ENCODE results near the gene SCNN1B.

SCNN1B gene

DNA sequence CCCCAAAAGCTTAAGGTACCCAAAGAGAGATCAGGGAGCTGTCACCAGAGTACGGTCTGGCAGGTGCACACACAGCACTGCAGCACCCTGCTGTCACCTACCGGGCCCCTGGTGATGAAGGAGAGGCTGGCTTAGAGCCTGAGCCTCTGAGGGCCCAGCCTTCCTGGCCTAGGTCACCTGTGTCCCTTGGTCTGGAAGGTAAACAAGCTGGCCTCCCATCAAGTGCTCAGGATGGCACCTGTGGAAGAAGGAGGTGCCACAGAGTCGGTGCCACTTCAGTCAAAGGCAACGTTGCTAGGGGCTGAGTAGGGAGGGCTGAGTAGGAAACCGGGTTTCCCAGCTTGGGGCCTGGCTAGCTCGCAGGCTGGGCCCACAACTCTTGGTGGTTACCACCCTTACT lies 80.2 kb downstream of the SCNN1B start:
- Histone ChIP-seq H2AFZ (no peak overlapping the region), H3K79me2 (no peaks in the 10 kb centered on the region), H3K4me2 (ENCODE audit: low read length) (no peak overlapping the region), H3K9ac (no peak overlapping the region), H3K36me3 (ENCODE audit: control insufficient read depth, insufficient read depth, low read length) (no peaks in the 10 kb centered on the region), H3K4me1 (peaks cover 3% of the 10 kb centered on the region), H3K4me3 (ENCODE audit: low read depth, low read length) (no peak overlapping the region), H3K9me3 (ENCODE audit: control insufficient read depth, low read length) (no peaks in the 10 kb centered on the region), H3K27ac (no peak overlapping the region), H3K27me3 (ENCODE audit: control insufficient read depth, insufficient read depth, low read length) (no peaks in the 10 kb centered on the region)
- TF ChIP-seq, protein P1, sequence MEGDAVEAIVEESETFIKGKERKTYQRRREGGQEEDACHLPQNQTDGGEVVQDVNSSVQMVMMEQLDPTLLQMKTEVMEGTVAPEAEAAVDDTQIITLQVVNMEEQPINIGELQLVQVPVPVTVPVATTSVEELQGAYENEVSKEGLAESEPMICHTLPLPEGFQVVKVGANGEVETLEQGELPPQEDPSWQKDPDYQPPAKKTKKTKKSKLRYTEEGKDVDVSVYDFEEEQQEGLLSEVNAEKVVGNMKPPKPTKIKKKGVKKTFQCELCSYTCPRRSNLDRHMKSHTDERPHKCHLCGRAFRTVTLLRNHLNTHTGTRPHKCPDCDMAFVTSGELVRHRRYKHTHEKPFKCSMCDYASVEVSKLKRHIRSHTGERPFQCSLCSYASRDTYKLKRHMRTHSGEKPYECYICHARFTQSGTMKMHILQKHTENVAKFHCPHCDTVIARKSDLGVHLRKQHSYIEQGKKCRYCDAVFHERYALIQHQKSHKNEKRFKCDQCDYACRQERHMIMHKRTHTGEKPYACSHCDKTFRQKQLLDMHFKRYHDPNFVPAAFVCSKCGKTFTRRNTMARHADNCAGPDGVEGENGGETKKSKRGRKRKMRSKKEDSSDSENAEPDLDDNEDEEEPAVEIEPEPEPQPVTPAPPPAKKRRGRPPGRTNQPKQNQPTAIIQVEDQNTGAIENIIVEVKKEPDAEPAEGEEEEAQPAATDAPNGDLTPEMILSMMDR (IDR thresholded peaks at IDR 0.05), result no peak

DNA sequence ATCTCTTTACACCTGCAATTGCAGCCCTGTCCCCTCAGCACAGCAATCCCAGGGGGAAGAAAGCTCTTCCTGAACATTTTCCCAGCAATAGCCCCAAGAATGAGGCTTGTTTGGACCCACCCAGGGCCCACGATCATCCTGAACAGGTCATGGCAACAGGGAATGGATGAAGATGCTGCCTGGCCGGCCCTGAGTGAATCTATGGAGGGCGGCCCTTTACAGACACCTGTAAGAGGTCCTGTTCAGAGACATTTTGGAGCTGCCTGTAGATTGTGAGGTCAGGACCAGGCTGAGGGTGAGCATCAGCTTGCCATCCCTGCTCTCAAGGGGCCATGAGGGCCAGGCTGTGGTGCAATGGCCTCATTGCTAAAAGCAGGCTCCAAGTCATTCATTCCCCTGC lies 81.8 kb downstream of the SCNN1B start:
- TF ChIP-seq, protein P1 (IDR thresholded peaks at IDR 0.05), result no peak
- Histone ChIP-seq H3K4me1 (peaks cover 3% of the 10 kb centered on the region), H3K79me2 (no peaks in the 10 kb centered on the region), H3K27ac (no peak overlapping the region), H3K36me3 (ENCODE audit: control insufficient read depth, insufficient read depth, low read length) (no peaks in the 10 kb centered on the region), H3K9ac (no peak overlapping the region), H3K9me3 (ENCODE audit: control insufficient read depth, low read length) (no peaks in the 10 kb centered on the region), H3K27me3 (ENCODE audit: control insufficient read depth, insufficient read depth, low read length) (no peaks in the 10 kb centered on the region), H3K4me3 (ENCODE audit: low read depth, low read length) (no peak overlapping the region), H3K4me2 (ENCODE audit: low read length) (no peak overlapping the region), H2AFZ (no peak overlapping the region)

DNA sequence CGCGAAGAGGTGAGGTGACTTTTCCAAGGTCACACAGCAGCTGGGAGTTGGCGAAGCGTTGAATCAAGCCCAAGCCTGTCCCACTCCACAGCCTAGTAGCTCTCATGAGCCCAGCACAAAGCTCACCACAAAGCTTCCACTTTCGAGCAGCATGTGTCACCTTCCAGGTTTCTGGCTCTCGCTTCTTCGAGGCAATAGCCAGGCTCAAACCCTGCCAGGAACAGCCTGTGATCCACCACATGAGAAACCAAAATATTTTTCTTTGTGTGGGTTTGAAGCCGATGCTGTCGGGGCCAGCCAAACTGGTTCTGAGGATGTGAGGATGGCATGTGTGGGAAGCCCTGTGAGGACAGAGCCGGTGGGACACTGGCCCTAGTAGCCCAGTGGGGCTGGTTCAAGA lies 82.8 kb downstream of the SCNN1B start:
- H3K36me3 ChIP-seq (ENCODE audit: control insufficient read depth, insufficient read depth, low read length), result no peaks in the 10 kb centered on the region
- no peaks in the 10 kb centered on the region for H3K9me3 ChIP-seq (ENCODE audit: control insufficient read depth, low read length)
- no peaks in the 10 kb centered on the region for H3K79me2 ChIP-seq
- peaks cover 3% of the 10 kb centered on the region for H3K4me1 ChIP-seq
- H3K27me3 ChIP-seq (ENCODE audit: control insufficient read depth, insufficient read depth, low read length), result no peaks in the 10 kb centered on the region
- H3K27ac ChIP-seq, result no peak overlapping the region
- H3K4me3 ChIP-seq (ENCODE audit: low read depth, low read length), result no peak overlapping the region
- H3K4me2 ChIP-seq (ENCODE audit: low read length), result no peak overlapping the region
- no peak overlapping the region for H2AFZ ChIP-seq
- no peak overlapping the region for H3K9ac ChIP-seq
- TF ChIP-seq, protein P1 (IDR thresholded peaks at IDR 0.05), result no peak

DNA sequence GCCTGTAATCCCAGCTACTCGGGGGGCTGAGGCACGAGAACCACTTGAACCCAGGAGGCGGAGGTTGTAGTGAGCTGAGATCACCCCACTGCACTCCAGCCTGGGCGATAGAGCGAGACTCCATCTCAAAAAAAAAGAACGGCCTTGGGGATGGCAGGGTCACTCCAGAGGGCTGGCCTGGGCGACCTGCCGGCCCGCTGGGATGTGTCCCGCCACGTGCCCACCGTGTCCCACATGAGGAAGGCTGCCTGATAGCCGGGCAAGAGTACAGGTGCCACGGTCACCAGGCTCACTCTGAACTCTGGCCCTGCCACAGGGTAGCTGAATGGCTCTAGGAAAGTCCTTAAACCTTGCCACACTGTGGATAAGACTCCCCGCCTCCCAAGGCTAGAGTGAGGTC lies 83.3 kb downstream of the SCNN1B start:
- no peaks in the 10 kb centered on the region for H3K36me3 ChIP-seq (ENCODE audit: control insufficient read depth, insufficient read depth, low read length)
- no peak overlapping the region for H3K27ac ChIP-seq
- no peaks in the 10 kb centered on the region for H3K27me3 ChIP-seq (ENCODE audit: control insufficient read depth, insufficient read depth, low read length)
- H3K79me2 ChIP-seq, result no peaks in the 10 kb centered on the region
- no peak overlapping the region for H3K9ac ChIP-seq
- no peaks in the 10 kb centered on the region for H3K9me3 ChIP-seq (ENCODE audit: control insufficient read depth, low read length)
- peaks cover 3% of the 10 kb centered on the region for H3K4me1 ChIP-seq
- no peak overlapping the region for H3K4me2 ChIP-seq (ENCODE audit: low read length)
- no peak overlapping the region for H2AFZ ChIP-seq
- TF ChIP-seq, protein P1 (IDR thresholded peaks at IDR 0.05), result no peak
- H3K4me3 ChIP-seq (ENCODE audit: low read depth, low read length), result no peak overlapping the region

DNA sequence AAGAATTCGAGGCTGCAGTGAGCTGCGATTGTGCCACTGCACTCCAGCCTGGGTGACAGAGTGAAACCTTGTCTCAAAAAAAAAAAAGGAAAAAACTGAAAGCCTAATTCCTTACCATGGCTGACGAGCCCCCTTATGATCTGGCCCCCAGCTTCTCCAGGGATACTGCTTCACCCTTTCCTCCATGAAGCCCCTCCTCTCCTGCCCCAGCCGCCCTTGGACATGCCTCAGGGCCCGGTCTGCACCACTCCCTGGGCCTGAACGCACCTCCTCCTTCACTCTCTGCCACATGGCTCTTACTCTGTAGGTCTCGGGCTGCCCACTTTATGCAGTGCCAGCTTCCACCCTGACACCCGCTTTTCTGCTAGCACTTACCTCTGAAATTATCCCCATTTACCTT lies 85.6 kb downstream of the SCNN1B start:
- no peaks in the 10 kb centered on the region for H3K79me2 ChIP-seq
- no peak overlapping the region for H3K27ac ChIP-seq
- H3K9me3 ChIP-seq (ENCODE audit: control insufficient read depth, low read length), result no peaks in the 10 kb centered on the region
- H3K4me3 ChIP-seq (ENCODE audit: low read depth, low read length), result no peak overlapping the region
- H2AFZ ChIP-seq, result no peak overlapping the region
- H3K9ac ChIP-seq, result no peak overlapping the region
- H3K36me3 ChIP-seq (ENCODE audit: control insufficient read depth, insufficient read depth, low read length), result no peaks in the 10 kb centered on the region
- H3K4me1 ChIP-seq, result no peaks in the 10 kb centered on the region
- H3K27me3 ChIP-seq (ENCODE audit: control insufficient read depth, insufficient read depth, low read length), result no peaks in the 10 kb centered on the region
- H3K4me2 ChIP-seq (ENCODE audit: low read length), result no peak overlapping the region
- TF ChIP-seq, protein P1 (IDR thresholded peaks at IDR 0.05), result no peak
